HCT116 (cell line): Measurements from ENCODE around the gene ABHD12. TPM values are rescaled to one million over a fixed set of nuclear protein-coding genes. Genes with fewer than 3 reads are reported as not detected.

ENCODE experiments used
- ATAC-seq: fragments of 200-7000 bp; cut with Tn5 transposase; 2 replicates; pipeline ENCODE4 v1.9.1; 2020; ENCODE audit warnings: mild to moderate bottlenecking, moderate library complexity
- BruUV-seq: library from RNA; stranded (reverse); fragments of 400-500 nt; replicated peaks from 2 replicates; lab custom pipeline; 2021; lab: Mats Ljungman, UMichigan
- CTCF ChIA-PET: fragments of 300-600 bp; sonication (Branson Sonifier 250); formaldehyde crosslinking; loops from one replicate; lab custom pipeline; 2021; ENCODE audit warnings: antibody characterized with exemption; lab: Charles Lee
- POLR2A ChIA-PET: fragments of 300-600, 350-600 bp; sonication (Branson Sonifier 250); formaldehyde crosslinking; loops from one replicate; lab custom pipeline; 2021; ENCODE audit warnings: antibody characterized with exemption; lab: Charles Lee
- RAD21 ChIA-PET, 2 experiments: fragments of 300-600 bp; sonication (Branson Sonifier 250); formaldehyde crosslinking; loops; one replicate each; lab custom pipeline; 2023; ENCODE audit warnings: low total read pairs in 2 of 2; ENCODE audit not compliant: uncharacterized antibody in 2 of 2, unreplicated experiment in 2 of 2, low non-redundant PET in 1 of 2; lab: Charles Lee
- DNase-seq: peaks from one replicate; pipeline ENCODE4 v3.0.0-alpha.2; 2010; ENCODE audit warnings: low read depth, low spot score
- H2AFZ ChIP-seq: fragments of 200-600 bp; shearing (Covaris generic), sonication (generic); 2 replicates; pipeline ENCODE4 v1.6.1; 2017; ENCODE audit warnings: low read depth, mixed run types, mixed read lengths, antibody characterized with exemption, low read length; ENCODE audit not compliant: poor library complexity, severe bottlenecking
- H3K27ac ChIP-seq: 2 replicates; pipeline ENCODE4 v1.5.1; 2012; ENCODE audit warnings: low read depth, low read length
- H3K27me3 ChIP-seq: fragments of 200-600 bp; sonication (generic); 2 replicates; pipeline ENCODE4 v1.6.1; 2016; ENCODE audit warnings: mixed run types, low read length, mixed read lengths; ENCODE audit not compliant: insufficient read depth
- H3K36me3 ChIP-seq, 2 experiments: fragments of 200-500 bp in 1 of 2; fragments of 200-600 bp in 1 of 2; sonication (Bioruptor generic) in 1 of 2; sonication (generic) in 1 of 2; 2 replicates each; pipeline versions ENCODE4 v1.5.1 to v1.6.1; 2014 to 2016; ENCODE audit warnings: low read length in 2 of 2, inconsistent platforms in 1 of 2, mixed read lengths in 1 of 2, mixed run types in 1 of 2; ENCODE audit not compliant: insufficient read depth in 2 of 2, control insufficient read depth in 1 of 2
- H3K4me1 ChIP-seq, 2 experiments: fragments of 200-600 bp in 1 of 2; sonication (generic) in 1 of 2; 2 replicates each; pipeline versions ENCODE4 v1.5.1 to v1.6.1; 2012 to 2017; ENCODE audit warnings: low read length in 2 of 2, inconsistent platforms in 1 of 2, mild to moderate bottlenecking in 1 of 2, mixed read lengths in 1 of 2, mixed run types in 1 of 2, moderate library complexity in 1 of 2; ENCODE audit not compliant: insufficient read depth in 2 of 2, control insufficient read depth in 1 of 2
- H3K4me2 ChIP-seq: fragments of 200-600 bp; sonication (generic); 2 replicates; pipeline ENCODE4 v1.6.1; 2017; ENCODE audit warnings: mixed run types, low read length, mixed read lengths
- H3K4me3 ChIP-seq, 2 experiments: fragments of 200-600 bp in 1 of 2; sonication (generic) in 1 of 2; replicated peaks in 1 of 2; 2 replicates each; pipeline ENCODE4 v1.5.1; 2011 to 2016; ENCODE audit warnings: low read length in 2 of 2, control low read depth in 1 of 2, low read depth in 1 of 2, mild to moderate bottlenecking in 1 of 2, mixed read lengths in 1 of 2, mixed run types in 1 of 2
- H3K79me2 ChIP-seq: fragments of 200-600 bp; sonication (generic); 2 replicates; pipeline ENCODE4 v1.6.1; 2017; ENCODE audit warnings: mild to moderate bottlenecking, mixed run types, low read length, moderate library complexity, mixed read lengths; ENCODE audit not compliant: insufficient read depth
- H3K9ac ChIP-seq: fragments of 200-600 bp; sonication (generic); 2 replicates; pipeline ENCODE4 v1.6.1; 2016; ENCODE audit warnings: low read length, mixed read lengths
- H3K9me2 ChIP-seq: fragments of 200-600 bp; sonication (generic), shearing (Covaris generic); 2 replicates; pipeline ENCODE4 v1.6.1; 2017; ENCODE audit warnings: mixed run types, mild to moderate bottlenecking, moderate library complexity; ENCODE audit not compliant: insufficient read depth
- H3K9me3 ChIP-seq, 2 experiments: fragments of 200-500 bp in 1 of 2; fragments of 200-600 bp in 1 of 2; sonication (Bioruptor generic) in 1 of 2; sonication (generic) in 1 of 2; 2 replicates each; pipeline ENCODE4 v1.6.1; 2014 to 2017; ENCODE audit warnings: low read length in 2 of 2, mixed read lengths in 2 of 2, inconsistent platforms in 1 of 2, low read depth in 1 of 2, mild to moderate bottlenecking in 1 of 2, mixed run types in 1 of 2, moderate library complexity in 1 of 2; ENCODE audit not compliant: control insufficient read depth in 1 of 2, insufficient read depth in 1 of 2
- H4K20me1 ChIP-seq: fragments of 200-600 bp; sonication (generic), shearing (Covaris generic); 2 replicates; pipeline ENCODE4 v1.6.1; 2017; ENCODE audit warnings: mixed run types, mild to moderate bottlenecking, moderate library complexity; ENCODE audit not compliant: insufficient read depth
- ELF1 ChIP-seq: IDR thresholded peaks from 2 replicates; pipeline ENCODE4 v1.6.1; 2012; ENCODE audit warnings: low read depth, borderline replicate concordance
- FOSL1 ChIP-seq: IDR thresholded peaks from 2 replicates; pipeline ENCODE4 v1.6.1; 2012; ENCODE audit warnings: low read depth
- JUND ChIP-seq: IDR thresholded peaks from 2 replicates; pipeline ENCODE4 v1.6.1; 2012
- POLR2A ChIP-seq: IDR thresholded peaks from 2 replicates; pipeline ENCODE4 v1.7.0; 2011; ENCODE audit warnings: borderline replicate concordance; ENCODE audit not compliant: insufficient read depth, insufficient read length; ENCODE audit errors: extremely low read depth
- POLR2AphosphoS5 ChIP-seq: IDR thresholded peaks from 2 replicates; pipeline ENCODE4 v1.6.1; 2011; ENCODE audit warnings: mild to moderate bottlenecking, low read depth, low read length, moderate library complexity
- RAD21 ChIP-seq: IDR thresholded peaks from 2 replicates; pipeline ENCODE4 v1.6.1; 2012; ENCODE audit warnings: low read depth, mild to moderate bottlenecking
- SIN3A ChIP-seq: IDR thresholded peaks from 2 replicates; pipeline ENCODE4 v1.6.1; 2012; ENCODE audit warnings: low read depth
- SP1 ChIP-seq: IDR thresholded peaks from 2 replicates; pipeline ENCODE4 v1.6.1; 2012; ENCODE audit warnings: low read depth
- TCF7L2 ChIP-seq: IDR thresholded peaks from 2 replicates; pipeline ENCODE4 v1.7.0; 2011; ENCODE audit warnings: borderline replicate concordance, inconsistent platforms; ENCODE audit not compliant: insufficient read depth, insufficient read length; ENCODE audit errors: extremely low read depth
- intact Hi-C: fragments of 100-400 bp; cut with micrococcal nuclease; formaldehyde crosslinking; loops from 2 replicates; pipeline ENCODE4 v1.10.0; 2022
- total RNA-seq: library from RNA; stranded (reverse); gene quantifications from one replicate; pipeline ENCODE4 v1.2.1, GENCODE V29; 2021; ENCODE audit not compliant: unreplicated experiment
- TF ChIP-seq, protein P1 (sequence below): IDR thresholded peaks from 2 replicates; pipeline ENCODE4 v1.6.1; 2011; ENCODE audit warnings: mild to moderate bottlenecking, low read length, moderate library complexity; ENCODE audit not compliant: insufficient replicate concordance; ENCODE audit errors: extremely low read depth
- TF ChIP-seq, protein P2 (sequence below): IDR thresholded peaks from 2 replicates; pipeline ENCODE4 v1.6.1; 2012

ABHD12 gene
- total RNA-seq, 1 experiment from 2014 or later, result 31.7 TPM

DNA sequence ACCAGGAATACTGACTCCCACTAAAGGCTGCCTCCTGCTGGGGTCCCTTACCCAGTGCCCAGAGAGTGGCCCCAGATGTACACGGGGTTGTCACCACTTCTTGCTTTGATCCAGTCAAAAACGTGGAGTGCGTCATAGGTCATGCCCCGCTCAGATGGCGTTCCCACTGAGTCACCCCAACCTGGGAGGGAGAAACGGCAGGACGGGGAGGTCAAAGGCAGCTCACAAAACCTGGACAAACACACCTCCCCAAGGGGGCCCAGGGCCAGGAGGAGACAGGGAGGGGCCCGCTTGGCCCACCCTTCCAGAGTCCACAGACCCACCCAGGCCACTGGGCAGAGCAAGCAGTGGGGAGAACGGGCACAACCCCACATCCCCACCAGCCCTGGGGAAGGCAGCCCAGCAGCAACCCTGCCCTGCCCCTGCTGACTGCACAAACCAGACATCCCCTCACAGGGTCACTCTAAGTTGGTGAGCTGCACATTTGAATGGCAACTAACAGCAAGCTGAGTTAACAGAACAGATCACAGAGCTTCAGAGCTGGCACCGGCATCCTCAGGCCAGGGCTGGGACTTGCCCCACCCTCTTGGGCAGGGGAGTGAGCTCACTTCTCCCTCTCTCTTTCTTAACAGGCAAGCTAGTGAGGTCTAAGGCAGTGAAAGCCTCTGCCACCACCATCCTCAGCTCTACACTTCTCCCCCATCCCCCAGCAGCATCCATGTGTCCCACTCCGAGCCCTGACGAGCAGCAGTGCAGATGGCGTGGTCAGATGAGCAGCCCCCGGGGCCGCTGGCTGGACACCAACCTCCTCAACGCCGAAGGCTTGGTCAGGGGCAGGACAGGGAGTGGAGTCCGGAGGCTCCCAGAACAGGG lies 81.0 kb downstream of the ABHD12 start:
- no peaks in the 10 kb centered on the region for H3K36me3 ChIP-seq
- no peak for TF ChIP-seq RAD21
- TF ChIP-seq SIN3A, result 0 out of 2 replicates have a peak, but pooled peaks have one; percentile 7
- peak; percentile 60 for TF ChIP-seq TCF7L2
- TF ChIP-seq SP1, result peak; percentile 72
- TF ChIP-seq POLR2AphosphoS5, result peak; percentile 23; the same call in 1 of the 2 replicates
- no peak for TF ChIP-seq POLR2A
- TF ChIP-seq, protein P1, sequence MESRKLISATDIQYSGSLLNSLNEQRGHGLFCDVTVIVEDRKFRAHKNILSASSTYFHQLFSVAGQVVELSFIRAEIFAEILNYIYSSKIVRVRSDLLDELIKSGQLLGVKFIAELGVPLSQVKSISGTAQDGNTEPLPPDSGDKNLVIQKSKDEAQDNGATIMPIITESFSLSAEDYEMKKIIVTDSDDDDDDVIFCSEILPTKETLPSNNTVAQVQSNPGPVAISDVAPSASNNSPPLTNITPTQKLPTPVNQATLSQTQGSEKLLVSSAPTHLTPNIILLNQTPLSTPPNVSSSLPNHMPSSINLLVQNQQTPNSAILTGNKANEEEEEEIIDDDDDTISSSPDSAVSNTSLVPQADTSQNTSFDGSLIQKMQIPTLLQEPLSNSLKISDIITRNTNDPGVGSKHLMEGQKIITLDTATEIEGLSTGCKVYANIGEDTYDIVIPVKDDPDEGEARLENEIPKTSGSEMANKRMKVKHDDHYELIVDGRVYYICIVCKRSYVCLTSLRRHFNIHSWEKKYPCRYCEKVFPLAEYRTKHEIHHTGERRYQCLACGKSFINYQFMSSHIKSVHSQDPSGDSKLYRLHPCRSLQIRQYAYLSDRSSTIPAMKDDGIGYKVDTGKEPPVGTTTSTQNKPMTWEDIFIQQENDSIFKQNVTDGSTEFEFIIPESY, result no peak
- TF ChIP-seq, protein P2, sequence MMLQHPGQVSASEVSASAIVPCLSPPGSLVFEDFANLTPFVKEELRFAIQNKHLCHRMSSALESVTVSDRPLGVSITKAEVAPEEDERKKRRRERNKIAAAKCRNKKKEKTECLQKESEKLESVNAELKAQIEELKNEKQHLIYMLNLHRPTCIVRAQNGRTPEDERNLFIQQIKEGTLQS, result no peak
- TF ChIP-seq ELF1, result no peak
- peak; percentile 89 for TF ChIP-seq JUND
- TF ChIP-seq FOSL1, result peak; percentile 80
- ATAC-seq (peak; percentile 74), DNase-seq (peak; percentile 65)
- ChIA-PET RAD21 (interaction anchor here (0.9 to 1.1 kb wide), 3 partner anchors 62 to 90 kb away, joined by 3 to 6 read pairs (median 4); partner anchors contain the start of gene PYGB (in 1 of the 2)), CTCF (interaction anchor here (2.3 kb wide), 1 partner anchor 89 kb away, joined by 22 read pairs; no protein-coding TSS in a partner anchor), POLR2A (interaction anchor here (0.6 to 1.2 kb wide), 3 partner anchors 10 to 98 kb away, joined by 3 to 5 read pairs (median 3); partner anchors contain the start of genes ABHD12 and GINS1)
- H3K79me2 ChIP-seq, result no peaks in the 10 kb centered on the region
- BruUV-seq, result no TSS peak
- no peaks in the 10 kb centered on the region for H4K20me1 ChIP-seq
- intact Hi-C loops, result loop anchor here (2.0 to 10.0 kb wide), 4 partner anchors 55 to 317 kb away; partner anchors contain the start of genes ABHD12 and APMAP
- peaks cover 37 to 42% of the 10 kb centered on the region in 2 experiments for H3K4me1 ChIP-seq
- no peak overlapping the region for H2AFZ ChIP-seq
- H3K27me3 ChIP-seq, result no peaks in the 10 kb centered on the region
- H3K9me3 ChIP-seq, result no peaks in the 10 kb centered on the region
- peak overlapping the region; percentile 66 for H3K9ac ChIP-seq
- peak overlapping the region; percentile 93 for H3K4me2 ChIP-seq
- peak overlapping the region; percentile 79 for H3K27ac ChIP-seq
- no peaks in the 10 kb centered on the region for H3K9me2 ChIP-seq
- H3K4me3 ChIP-seq, result peak overlapping the region; percentile 25 to 53
